Lower leg skin (tissue), 4 donors: ENCODE results near the gene RPS19. TPM values are rescaled to one million over a fixed set of nuclear protein-coding genes. Genes with fewer than 3 reads are reported as not detected.

Source experiments
- DNase-seq, 2 donors: peaks; one replicate each; pipeline ENCODE4 v3.0.0-alpha.2; 2019; ENCODE audit warnings: low spot score in 2 of 2
- H3K4me3 ChIP-seq: fragments of 200-600 bp; sonication (generic); 2 replicates; pipeline ENCODE4 v1.5.1; 2017; ENCODE audit warnings: mild to moderate bottlenecking, low read depth; ENCODE audit not compliant: poor library complexity, severe bottlenecking
- POLR2A ChIP-seq, 2 donors: fragments of 450-650 bp; IDR thresholded peaks; one replicate each; pipeline ENCODE4 v1.6.1; 2016 to 2017; ENCODE audit warnings: antibody characterized with exemption in 2 of 2, mild to moderate bottlenecking in 1 of 2, moderate library complexity in 1 of 2
- WGBS, 2 donors: methylation state at CpG; one replicate each; pipeline ENCODE4 v1.1.5; 2018; 5-methylcytosine and 5-hydroxymethylcytosine counted together
- intact Hi-C: fragments of 100-400 bp; cut with DNase I; formaldehyde crosslinking; loops from one replicate; pipeline ENCODE4 v1.15.0; 2023; ENCODE audit warnings: low total_unique reads
- total RNA-seq, 4 donors: library from RNA; depleted of rRNA; stranded (reverse); fragments of >200 nt; gene quantifications; one replicate each; pipeline ENCODE4 v1.1.0, GENCODE V29; 2016
- TF ChIP-seq, protein P1 (sequence below), 3 donors: fragments of 450-650 bp; IDR thresholded peaks; one replicate each; pipeline ENCODE4 v1.5.1; 2016; ENCODE audit warnings: antibody characterized with exemption in 3 of 3, mild to moderate bottlenecking in 3 of 3, moderate library complexity in 2 of 3

Gene RPS19
- total RNA-seq, 4 donors from 2014 or later: 1,327 to 3,048 (median 2,121) TPM

DNA sequence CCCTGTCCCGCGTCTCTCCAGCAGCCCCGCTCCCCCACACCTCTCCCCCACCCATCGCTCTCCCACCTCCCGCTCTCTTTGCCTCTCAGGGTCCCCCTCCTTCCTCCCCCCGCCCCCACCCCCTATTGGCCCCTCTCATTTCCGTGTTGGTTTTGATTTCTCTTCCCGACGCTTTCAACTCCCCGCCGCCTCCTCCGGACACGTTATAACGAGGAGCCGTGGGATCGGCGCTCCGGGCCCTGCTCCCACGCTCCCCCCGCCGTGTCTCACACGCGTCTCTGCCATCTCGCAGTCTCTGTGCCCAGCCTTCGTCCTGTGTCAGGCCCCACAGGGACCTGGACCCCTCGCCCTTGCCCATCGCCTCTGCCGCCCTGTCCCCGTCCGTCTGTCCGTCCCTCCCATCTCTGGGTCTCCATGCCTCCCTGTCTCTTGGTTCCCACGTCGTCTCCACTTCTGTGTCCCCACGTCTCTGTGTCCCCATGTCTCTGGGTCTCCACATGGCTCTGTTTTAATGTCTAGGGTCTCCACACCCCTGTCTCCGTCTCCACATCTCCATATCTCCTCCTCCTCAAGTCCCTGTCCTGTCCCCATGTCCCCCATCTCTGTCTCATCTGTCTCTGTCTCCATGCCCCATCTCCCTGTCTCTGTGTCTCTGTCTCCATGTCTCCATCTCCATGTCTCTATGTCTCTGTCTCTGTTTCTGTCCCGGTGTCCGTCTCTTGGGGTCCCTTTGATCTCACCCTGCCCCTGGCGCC lies 55.1 kb downstream of the RPS19 start:
- 3 to 4% methylated on average over 36 to 38 of the region's 38 CpGs for WGBS, 2 donors
- DNase-seq: no peak
- no peak for TF ChIP-seq POLR2A (IDR thresholded peaks at IDR 0.05)
- TF ChIP-seq, protein P1, sequence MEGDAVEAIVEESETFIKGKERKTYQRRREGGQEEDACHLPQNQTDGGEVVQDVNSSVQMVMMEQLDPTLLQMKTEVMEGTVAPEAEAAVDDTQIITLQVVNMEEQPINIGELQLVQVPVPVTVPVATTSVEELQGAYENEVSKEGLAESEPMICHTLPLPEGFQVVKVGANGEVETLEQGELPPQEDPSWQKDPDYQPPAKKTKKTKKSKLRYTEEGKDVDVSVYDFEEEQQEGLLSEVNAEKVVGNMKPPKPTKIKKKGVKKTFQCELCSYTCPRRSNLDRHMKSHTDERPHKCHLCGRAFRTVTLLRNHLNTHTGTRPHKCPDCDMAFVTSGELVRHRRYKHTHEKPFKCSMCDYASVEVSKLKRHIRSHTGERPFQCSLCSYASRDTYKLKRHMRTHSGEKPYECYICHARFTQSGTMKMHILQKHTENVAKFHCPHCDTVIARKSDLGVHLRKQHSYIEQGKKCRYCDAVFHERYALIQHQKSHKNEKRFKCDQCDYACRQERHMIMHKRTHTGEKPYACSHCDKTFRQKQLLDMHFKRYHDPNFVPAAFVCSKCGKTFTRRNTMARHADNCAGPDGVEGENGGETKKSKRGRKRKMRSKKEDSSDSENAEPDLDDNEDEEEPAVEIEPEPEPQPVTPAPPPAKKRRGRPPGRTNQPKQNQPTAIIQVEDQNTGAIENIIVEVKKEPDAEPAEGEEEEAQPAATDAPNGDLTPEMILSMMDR (IDR thresholded peaks at IDR 0.05): no peak
- intact Hi-C loops: no loop called here
- no peak overlapping the region for H3K4me3 ChIP-seq

GRCh38 chr19:41915776-41916414 lies 55.8 kb downstream of the RPS19 start:
- WGBS, 2 donors: 24 to 28% methylated on average over 27 of the region's 27 CpGs
- H3K4me3 ChIP-seq: no peak overlapping the region
- TF ChIP-seq, protein P1 (IDR thresholded peaks at IDR 0.05): no peak
- TF ChIP-seq POLR2A (IDR thresholded peaks at IDR 0.05): no peak
- DNase-seq: no peak
- intact Hi-C loops: no loop called here

DNA sequence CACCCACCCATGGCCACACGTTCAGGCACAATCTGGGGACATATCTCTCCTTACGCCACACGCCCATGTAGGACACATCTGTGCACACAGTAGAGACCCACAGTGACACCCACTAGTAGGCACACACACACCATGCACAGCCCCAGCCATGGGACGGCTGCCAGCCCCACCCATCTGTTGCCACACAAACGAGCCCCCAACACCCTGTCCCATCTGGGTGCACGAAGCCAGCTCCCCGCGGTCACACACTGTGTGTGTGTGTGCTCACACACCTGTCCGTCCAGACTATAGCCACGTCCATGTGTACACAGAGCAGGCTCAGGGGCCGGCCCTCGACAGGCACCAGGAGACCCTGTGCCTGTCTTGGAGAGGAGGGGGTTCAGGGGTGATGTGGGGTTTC lies 57.6 kb downstream of the RPS19 start:
- 48 to 62% methylated on average over 5 to 12 of the region's 12 CpGs for WGBS, 2 donors
- intact Hi-C loops: no loop called here
- no peak for DNase-seq
- TF ChIP-seq POLR2A (IDR thresholded peaks at IDR 0.05): no peak
- TF ChIP-seq, protein P1 (IDR thresholded peaks at IDR 0.05): no peak
- no peak overlapping the region for H3K4me3 ChIP-seq

DNA sequence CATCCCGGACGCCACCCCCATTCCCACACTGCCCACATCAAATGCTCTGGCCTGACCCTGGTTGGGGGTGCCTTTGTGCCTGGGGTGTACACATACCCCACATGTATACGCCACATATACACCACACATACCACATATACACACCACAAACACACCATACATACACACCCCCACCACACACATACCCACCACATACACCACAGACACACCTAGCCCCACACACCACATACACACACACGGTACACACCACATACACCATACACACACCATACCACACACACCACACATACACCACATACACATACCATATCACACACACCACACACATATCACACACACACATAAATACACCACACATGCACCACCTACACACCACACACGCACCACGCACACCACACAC lies 58.0 kb downstream of the RPS19 start:
- WGBS, 2 donors: 81% methylated on average over 6 of the region's 6 CpGs
- DNase-seq: no peak
- intact Hi-C loops: no loop called here
- H3K4me3 ChIP-seq: no peak overlapping the region
- no peak for TF ChIP-seq POLR2A (IDR thresholded peaks at IDR 0.05)
- TF ChIP-seq, protein P1 (IDR thresholded peaks at IDR 0.05): no peak

DNA sequence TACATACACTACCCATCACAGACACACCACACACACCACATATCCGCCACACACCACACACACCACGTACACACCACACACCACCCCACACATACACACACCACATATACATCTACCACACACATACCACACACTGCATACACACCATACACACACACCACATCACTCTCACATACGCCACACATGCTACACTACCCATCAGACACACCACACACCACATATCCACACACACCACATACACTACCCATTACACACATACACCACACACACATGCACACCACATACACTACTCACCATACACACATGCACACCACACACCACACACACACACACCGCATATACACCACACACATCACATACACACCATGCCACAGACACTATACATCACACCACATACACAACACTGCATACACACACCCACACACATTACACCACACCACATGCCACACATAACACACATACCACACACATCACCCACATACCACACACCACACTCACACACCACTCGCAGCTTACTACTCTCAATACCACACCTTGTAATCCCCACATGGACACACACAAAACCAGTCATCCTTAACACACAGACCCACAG lies 58.7 kb downstream of the RPS19 start:
- 89 to 90% methylated on average over 5 of the region's 5 CpGs for WGBS, 2 donors
- no peak overlapping the region for H3K4me3 ChIP-seq
- intact Hi-C loops: no loop called here
- DNase-seq: no peak
- TF ChIP-seq, protein P1 (IDR thresholded peaks at IDR 0.05): no peak
- no peak for TF ChIP-seq POLR2A (IDR thresholded peaks at IDR 0.05)
